NCI-H82 (cell line): ENCODE results near the gene RUNX2.
"Not testable (repeated sequence)": the region's sequence is repeated elsewhere in the genome, so short reads cannot be mapped to it uniquely, and the experiment has no call there.

Experiments
- DNase-seq: peaks from one replicate; lab custom pipeline; 2025; lab: John Stamatoyannopoulos, UW

The RUNX2 gene

GRCh38 chr6:45327956-45328522 lies at the start of gene RUNX2:
Gene RUNX2 (plus strand): TSS chr6:45328330. CDS start chr6:45328727, 397 bp downstream.
- no peak for DNase-seq

GRCh38 chr6:45278367-45278766 lies 49.8 kb upstream of the RUNX2 start:
- DNase-seq: no peak

GRCh38 chr6:45286707-45287106 lies 41.4 kb upstream of the RUNX2 start:
- not testable (repeated sequence) for DNase-seq

GRCh38 chr6:45289751-45290514 lies 38.2 kb upstream of the RUNX2 start:
- no peak for DNase-seq

GRCh38 chr6:45293306-45293705 lies 34.8 kb upstream of the RUNX2 start:
- no peak for DNase-seq

GRCh38 chr6:45294065-45294701 lies 33.9 kb upstream of the RUNX2 start:
- not testable (repeated sequence) for DNase-seq

GRCh38 chr6:45297320-45297719 lies 30.8 kb upstream of the RUNX2 start:
- DNase-seq: no peak

GRCh38 chr6:45299096-45299581 lies 29.0 kb upstream of the RUNX2 start:
- DNase-seq: no peak

GRCh38 chr6:45300736-45301135 lies 27.4 kb upstream of the RUNX2 start:
- DNase-seq: no peak

- no peak for DNase-seq
Measured at GRCh38 chr6:45301348-45302142, 26.6 kb upstream of the RUNX2 start.

GRCh38 chr6:45302832-45303231 lies 25.3 kb upstream of the RUNX2 start:
- DNase-seq: no peak

- no peak for DNase-seq
Measured at GRCh38 chr6:45305546-45305945, 22.6 kb upstream of the RUNX2 start.

- DNase-seq: no peak
Measured at GRCh38 chr6:45310118-45310788, 17.9 kb upstream of the RUNX2 start.

GRCh38 chr6:45314146-45314545 lies 14.0 kb upstream of the RUNX2 start:
- no peak for DNase-seq

- no peak for DNase-seq
Measured at GRCh38 chr6:45320349-45320748, 7.8 kb upstream of the RUNX2 start.

- DNase-seq: no peak
Measured at GRCh38 chr6:45323656-45324224, 4.4 kb upstream of the RUNX2 start.

- peak; percentile 9 for DNase-seq
Measured at GRCh38 chr6:45326698-45327417, 1.3 kb upstream of the RUNX2 start.

- DNase-seq: no peak
Measured at GRCh38 chr6:45328523-45328922, 393 bp downstream of the RUNX2 start.

- DNase-seq: no peak
Measured at GRCh38 chr6:45344900-45345299, 16.8 kb downstream of the RUNX2 start.

GRCh38 chr6:45350186-45350710 lies 22.1 kb downstream of the RUNX2 start:
- no peak for DNase-seq
